PC-9 (cell line): ENCODE measurements around the gene RNLS. TPM values are rescaled to one million over a fixed set of nuclear protein-coding genes. Genes with fewer than 3 reads are reported as not detected.
"Not testable (repeated sequence)": the region's sequence is repeated elsewhere in the genome, so short reads cannot be mapped to it uniquely, and the experiment has no call there.

Source experiments
- BruUV-seq: library from RNA; stranded (reverse); fragments of 400-500 nt; replicated peaks from 2 replicates; lab custom pipeline; 2021; lab: Mats Ljungman, UMichigan
- CTCF ChIA-PET: fragments of 300-600 bp; sonication (Branson Sonifier 250); formaldehyde crosslinking; loops from one replicate; lab custom pipeline; 2022; ENCODE audit warnings: antibody characterized with exemption; lab: Charles Lee
- POLR2A ChIA-PET: fragments of 300-600 bp; sonication (Branson Sonifier 250); formaldehyde crosslinking; loops from one replicate; lab custom pipeline; 2022; ENCODE audit warnings: antibody characterized with exemption; ENCODE audit not compliant: unreplicated experiment; lab: Charles Lee
- DNase-seq, 2 experiments: peaks; one replicate each; pipeline versions ENCODE4 v3.0.0 to v3.0.0-alpha.2; 2015 to 2022; ENCODE audit warnings: mixed read lengths in 1 of 2
- H2AFZ ChIP-seq: fragments of 200-600 bp; sonication (generic); 2 replicates; pipeline ENCODE4 v1.8.1; 2017; ENCODE audit warnings: antibody characterized with exemption
- H3F3A ChIP-seq: fragments of 200-600 bp; sonication (generic); 2 replicates; pipeline ENCODE4 v1.8.1; 2017; ENCODE audit warnings: antibody characterized with exemption, mild to moderate bottlenecking, low read depth; ENCODE audit not compliant: insufficient read depth
- H3K27ac ChIP-seq: fragments of 200-600 bp; sonication (generic); 2 replicates; pipeline ENCODE4 v1.6.1; 2016; ENCODE audit warnings: mixed run types
- H3K27me3 ChIP-seq: fragments of 200-600 bp; sonication (generic); 2 replicates; pipeline ENCODE4 v1.6.1; 2016; ENCODE audit warnings: low read depth, mixed run types; ENCODE audit not compliant: insufficient read depth
- H3K36me3 ChIP-seq: fragments of 200-600 bp; sonication (generic); 2 replicates; pipeline ENCODE4 v1.6.1; 2016; ENCODE audit warnings: low read depth, mixed run types
- H3K4me1 ChIP-seq: fragments of 200-600 bp; sonication (generic); replicated peaks from 2 replicates; pipeline ENCODE4 v1.6.1; 2016; ENCODE audit warnings: mixed run types; ENCODE audit not compliant: insufficient read depth
- H3K4me2 ChIP-seq: fragments of 200-600 bp; sonication (generic); 2 replicates; pipeline ENCODE4 v1.6.1; 2017; ENCODE audit warnings: mixed run types
- H3K4me3 ChIP-seq: fragments of 200-600 bp; sonication (generic); 2 replicates; pipeline ENCODE4 v1.6.1; 2016; ENCODE audit warnings: mixed run types
- H3K79me2 ChIP-seq: fragments of 200-600 bp; sonication (generic); 2 replicates; pipeline ENCODE4 v1.6.1; 2017; ENCODE audit warnings: low read depth, mixed run types
- H3K9me2 ChIP-seq: fragments of 200-600 bp; sonication (generic); 2 replicates; pipeline ENCODE4 v1.8.1; 2017; ENCODE audit warnings: mild to moderate bottlenecking; ENCODE audit not compliant: insufficient read depth
- H3K9me3 ChIP-seq: fragments of 200-600 bp; sonication (generic); 2 replicates; pipeline ENCODE4 v1.8.1; 2016; ENCODE audit warnings: low read depth; ENCODE audit not compliant: insufficient read depth
- H4K20me1 ChIP-seq: fragments of 200-600 bp; sonication (generic); 2 replicates; pipeline ENCODE4 v1.8.1; 2017; ENCODE audit not compliant: insufficient read depth
- CTCF ChIP-seq: fragments of 200-600 bp; sonication (generic); conservative IDR thresholded peaks from 2 replicates; pipeline ENCODE4 v1.6.1; 2017; ENCODE audit warnings: mixed run types, antibody characterized with exemption, mild to moderate bottlenecking, moderate library complexity
- EZH2 ChIP-seq: fragments of 200-600 bp; sonication (generic); IDR thresholded peaks from 2 replicates; pipeline ENCODE4 v1.8.0; 2017; ENCODE audit warnings: antibody characterized with exemption, low read depth
- intact Hi-C: fragments of 100-400 bp; cut with micrococcal nuclease; formaldehyde crosslinking; loops from one replicate; pipeline ENCODE4 v1.10.0; 2022; ENCODE audit not compliant: unreplicated experiment
- total RNA-seq: library from RNA; stranded (reverse); gene quantifications from 2 replicates; pipeline ENCODE4 v1.2.3, GENCODE V29; 2021

The RNLS gene
- total RNA-seq, 1 experiment from 2014 or later: not detected

DNA sequence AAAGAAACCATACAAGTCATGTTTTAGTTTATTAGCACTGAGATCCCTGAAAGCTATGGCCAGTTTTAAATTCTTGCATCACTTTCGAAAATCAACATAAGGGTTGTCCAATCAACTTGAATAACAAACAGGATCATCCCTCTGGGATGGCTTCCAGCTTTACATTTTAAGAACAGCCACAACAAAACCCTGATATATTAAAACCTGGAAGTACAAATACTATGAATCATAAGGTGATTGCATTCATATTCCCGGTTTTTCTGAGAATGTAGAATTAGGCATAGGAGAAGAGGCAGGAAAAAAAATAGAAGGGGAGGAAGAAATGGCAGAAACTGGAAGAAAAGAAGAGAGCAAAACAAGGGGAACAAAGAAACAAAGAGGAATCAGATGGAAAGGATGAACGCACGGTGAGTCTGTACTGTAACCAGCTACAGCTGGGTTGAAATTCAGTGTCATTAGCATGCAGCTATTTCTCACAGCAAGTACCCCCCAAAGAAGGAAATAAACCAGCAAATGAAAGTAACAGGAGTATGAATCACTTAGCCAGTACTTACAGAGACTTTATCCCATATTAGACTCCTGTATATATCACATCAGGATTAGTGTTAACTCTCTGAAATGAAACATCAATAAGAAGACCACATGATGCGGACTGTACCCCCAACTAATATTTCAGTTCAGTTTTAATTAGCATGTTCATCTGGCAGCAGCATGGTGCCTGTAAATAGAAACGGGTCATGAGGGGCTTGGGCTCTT lies 301.3 kb downstream of the RNLS start:
- Histone ChIP-seq H3K27me3 (no peaks in the 10 kb centered on the region), H3K27ac (no peak overlapping the region), H3K36me3 (no peaks in the 10 kb centered on the region), H3K79me2 (no peaks in the 10 kb centered on the region), H2AFZ (no peak overlapping the region), H3K4me1 (peaks cover 4% of the 10 kb centered on the region; the same call in 1 of the 2 replicates), H4K20me1 (no peaks in the 10 kb centered on the region), H3F3A (no peaks in the 10 kb centered on the region), H3K4me2 (no peak overlapping the region), H3K4me3 (no peak overlapping the region), H3K9me2 (no peaks in the 10 kb centered on the region), H3K9me3 (no peaks in the 10 kb centered on the region)
- BruUV-seq: no TSS peak
- no peak for TF ChIP-seq EZH2
- TF ChIP-seq CTCF: no peak
- intact Hi-C loops: no loop called here
- POLR2A ChIA-PET: interaction anchor here (0.6 to 0.7 kb wide), 2 partner anchors 483 to 699 kb away, joined by 3 to 5 read pairs; no protein-coding TSS in a partner anchor
- CTCF ChIA-PET: no interaction called here
- DNase-seq: no peak

GRCh38 chr10:88280518-88280917 lies 302.6 kb downstream of the RNLS start:
- ChIA-PET CTCF (no interaction called here), POLR2A (no interaction called here)
- H4K20me1 ChIP-seq: no peaks in the 10 kb centered on the region
- TF ChIP-seq EZH2 (no peak), CTCF (no peak)
- intact Hi-C loops: no loop called here
- no peak overlapping the region for H3K27ac ChIP-seq
- BruUV-seq: no TSS peak
- no peaks in the 10 kb centered on the region for H3K36me3 ChIP-seq
- H3K79me2 ChIP-seq: no peaks in the 10 kb centered on the region
- H3K4me2 ChIP-seq: no peak overlapping the region
- H2AFZ ChIP-seq: no peak overlapping the region
- H3K27me3 ChIP-seq: no peaks in the 10 kb centered on the region
- H3K9me2 ChIP-seq: no peaks in the 10 kb centered on the region
- no peaks in the 10 kb centered on the region for H3F3A ChIP-seq
- peaks cover 4% of the 10 kb centered on the region; the same call in 1 of the 2 replicates for H3K4me1 ChIP-seq
- H3K4me3 ChIP-seq: no peak overlapping the region
- H3K9me3 ChIP-seq: no peaks in the 10 kb centered on the region
- no peak for DNase-seq

DNA sequence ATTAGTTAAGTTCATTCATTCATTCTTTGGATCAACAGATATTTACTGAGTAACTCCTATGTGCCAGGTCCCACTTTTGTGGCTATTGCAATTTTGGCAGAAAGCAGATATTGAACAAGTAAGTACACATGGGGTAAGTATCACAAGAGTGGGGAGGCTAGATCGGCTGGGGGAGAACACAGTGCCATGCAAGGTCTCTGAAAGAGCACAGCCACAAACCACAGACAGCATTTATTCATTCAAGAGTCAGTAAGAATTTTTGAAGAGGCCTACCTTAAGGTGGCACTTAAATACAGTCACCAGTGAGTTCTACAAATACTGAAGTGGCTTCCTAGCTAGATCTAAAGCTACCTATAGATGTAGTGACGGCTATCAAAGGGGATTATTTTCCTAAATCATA lies 304.2 kb downstream of the RNLS start:
- Histone ChIP-seq H3K36me3 (no peaks in the 10 kb centered on the region), H3K79me2 (no peaks in the 10 kb centered on the region), H3K27me3 (no peaks in the 10 kb centered on the region), H3F3A (no peaks in the 10 kb centered on the region), H3K4me1 (peaks cover 4% of the 10 kb centered on the region; the same call in 1 of the 2 replicates), H3K9me2 (no peaks in the 10 kb centered on the region), H2AFZ (no peak overlapping the region), H4K20me1 (no peaks in the 10 kb centered on the region), H3K4me2 (no peak overlapping the region), H3K4me3 (no peak overlapping the region), H3K9me3 (no peaks in the 10 kb centered on the region), H3K27ac (no peak overlapping the region)
- no peak for TF ChIP-seq EZH2
- TF ChIP-seq CTCF: no peak
- DNase-seq: no peak
- no TSS peak for BruUV-seq
- POLR2A ChIA-PET: no interaction called here
- intact Hi-C loops: no loop called here
- CTCF ChIA-PET: no interaction called here

- BruUV-seq, H3K79me2 ChIP-seq, H3F3A ChIP-seq, CTCF ChIA-PET, H3K9me2 ChIP-seq, H3K27me3 ChIP-seq, H3K9me3 ChIP-seq, H3K27ac ChIP-seq, H3K36me3 ChIP-seq, H3K4me2 ChIP-seq, H2AFZ ChIP-seq, H4K20me1 ChIP-seq, POLR2A ChIA-PET, H3K4me1 ChIP-seq, H3K4me3 ChIP-seq, intact Hi-C loops, DNase-seq: not testable (repeated sequence)
Observed at GRCh38 chr10:88276945-88277344, 306.2 kb downstream of the RNLS start.
